Spleen (tissue), 11 donors: ENCODE results near the gene ABCA2. TPM values are rescaled to one million over a fixed set of nuclear protein-coding genes. Genes with fewer than 3 reads are reported as not detected.

Experiments used
- DNase-seq: peaks from one replicate; pipeline ENCODE4 v3.0.0-alpha.2; 2020
- H3K27ac ChIP-seq, 8 donors: fragments of 200-600 bp; sonication (generic) in 7 of 8; 1 replicate in 4 of 8; 2 replicates in 4 of 8; pipeline versions ENCODE4 v1.5.0 to v1.8.0; 2016 to 2021; ENCODE audit warnings: inconsistent platforms in 4 of 8, mild to moderate bottlenecking in 4 of 8, moderate library complexity in 1 of 8
- H3K27me3 ChIP-seq, 7 donors: fragments of 200-600 bp; sonication (generic) in 6 of 7; replicated peaks in 1 of 7; 1 replicate in 4 of 7; 2 replicates in 3 of 7; pipeline versions ENCODE4 v1.5.0 to v1.8.0; 2016 to 2021; ENCODE audit warnings: inconsistent platforms in 3 of 7, mild to moderate bottlenecking in 1 of 7
- H3K36me3 ChIP-seq, 6 donors: fragments of 200-600 bp; sonication (generic) in 5 of 6; 1 replicate in 4 of 6; 2 replicates in 2 of 6; pipeline versions ENCODE4 v1.5.0 to v1.8.0; 2016 to 2021; ENCODE audit warnings: inconsistent platforms in 2 of 6
- H3K4me1 ChIP-seq, 6 donors: fragments of 200-600 bp; sonication (generic) in 5 of 6; 1 replicate in 3 of 6; 2 replicates in 3 of 6; pipeline versions ENCODE4 v1.5.0 to v1.8.0; 2016 to 2021; ENCODE audit warnings: inconsistent platforms in 3 of 6
- H3K4me3 ChIP-seq, 8 donors: fragments of 200-600 bp; sonication (generic) in 7 of 8; 1 replicate in 4 of 8; 2 replicates in 4 of 8; pipeline versions ENCODE4 v1.5.0 to v1.8.0; 2016 to 2021; ENCODE audit warnings: inconsistent platforms in 4 of 8, mild to moderate bottlenecking in 4 of 8, moderate library complexity in 2 of 8
- H3K9me3 ChIP-seq, 8 donors: fragments of 200-600 bp; sonication (generic) in 7 of 8; 1 replicate in 4 of 8; 2 replicates in 4 of 8; pipeline versions ENCODE4 v1.5.0 to v1.8.0; 2016 to 2021; ENCODE audit warnings: inconsistent platforms in 4 of 8
- CTCF ChIP-seq, 11 experiments: fragments of 200-600 bp in 7 of 11; fragments of 450-650 bp in 4 of 11; sonication (generic) in 4 of 11; IDR thresholded peaks in 8 of 11; conservative IDR thresholded peaks in 3 of 11; 1 replicate in 7 of 11; 2 replicates in 4 of 11; pipeline versions ENCODE4 v1.4.0 to v1.8.0; 2016 to 2021; ENCODE audit warnings: antibody characterized with exemption in 11 of 11, inconsistent platforms in 4 of 11, mild to moderate bottlenecking in 1 of 11
- POLR2A ChIP-seq, 3 donors: fragments of 450-650 bp; IDR thresholded peaks; one replicate each; pipeline ENCODE4 v1.5.1; 2017; ENCODE audit warnings: antibody characterized with exemption in 3 of 3, mild to moderate bottlenecking in 1 of 3
- POLR2AphosphoS5 ChIP-seq, 3 donors: sonication (generic); formaldehyde crosslinking; IDR thresholded peaks; one replicate each; pipeline ENCODE4 v1.5.1; 2017; ENCODE audit warnings: antibody characterized with exemption in 3 of 3
- WGBS, 5 donors: extraction: QIAGEN DNeasy Blood & Tissue Kit in 3 of 5; methylation state at CpG; one replicate each; pipeline versions ENCODE4 v1.1.5 to v1.1.7; 2013 to 2018; 5-methylcytosine and 5-hydroxymethylcytosine counted together
- intact Hi-C: fragments of 100-400 bp; cut with DNase I; formaldehyde crosslinking; loops from one replicate; pipeline ENCODE4 v1.15.0; 2023; ENCODE audit warnings: low total_unique reads
- polyA plus RNA-seq, 3 donors: library from polyadenylated mRNA; stranded (reverse); fragments of 200-250 nt; gene quantifications; one replicate each; pipeline ENCODE4 v1.2.1, GENCODE V29; 2013
- total RNA-seq, 7 donors: library from RNA; depleted of rRNA in 3 of 7; stranded (reverse); fragments of >200 nt in 3 of 7; fragmentation: NEBNext Ultra II Directional in 4 of 7; extraction: Animal tissue kit (Norgen Biotek cat#: 25700) in 4 of 7; gene quantifications; one replicate each; pipeline versions ENCODE4 v1.1.0 to v1.2.1, GENCODE V29; 2016 to 2021
- donor health status: healthy with polysubstance abuse.
- donor health status: DM: no; HTN: no; CAD: no; lungs with moderate emphysema.
- donor health status: DM: no; HTN: no; CAD: no.
- donor health status: Bipolar disorder and iron deficiency.
- donor health status: healthy.
- donor health status: DM: no; HTN: no; CAD: no.
- donor health status: DM: yes; HTN: yes; CAD: no.

The ABCA2 gene
- total and polyA plus RNA-seq, 10 donors, result 11.9 to 97.5 (median 53.2) TPM

- intact Hi-C loops, result no loop called here
- peak overlapping the region in 7 of 8 donors; percentile 9 to 80 (median 57) for H3K27ac ChIP-seq
- TF ChIP-seq CTCF (IDR thresholded peaks at IDR 0.05 in 8 of 11, conservative IDR thresholded peaks at IDR 0.05 in 3 of 11) (no peak), POLR2AphosphoS5 (IDR thresholded peaks at IDR 0.05) (no peak), POLR2A (IDR thresholded peaks at IDR 0.05) (no peak)
- H3K4me1 ChIP-seq, result peaks cover 6 to 66% (median 36%) of the 10 kb centered on the region in 6 donors
- WGBS, 5 donors, result 86 to 94% (median 90%) methylated on average over 7 to 15 of the region's 15 CpGs
- no peaks in the 10 kb centered on the region for H3K36me3 ChIP-seq
- no peaks in the 10 kb centered on the region for H3K9me3 ChIP-seq
- H3K4me3 ChIP-seq, result no peak overlapping the region
- H3K27me3 ChIP-seq, result no peaks in the 10 kb centered on the region
- DNase-seq, result no peak
Observed at GRCh38 chr9:136960938-136961275, 67.1 kb downstream of the ABCA2 start.

- no peaks in the 10 kb centered on the region for H3K36me3 ChIP-seq
- no peak overlapping the region for H3K4me3 ChIP-seq
- H3K27me3 ChIP-seq, result no peaks in the 10 kb centered on the region
- TF ChIP-seq CTCF (IDR thresholded peaks at IDR 0.05 in 8 of 11, conservative IDR thresholded peaks at IDR 0.05 in 3 of 11) (no peak), POLR2A (IDR thresholded peaks at IDR 0.05) (no peak), POLR2AphosphoS5 (IDR thresholded peaks at IDR 0.05) (no peak)
- H3K9me3 ChIP-seq, result no peaks in the 10 kb centered on the region
- no peak for DNase-seq
- intact Hi-C loops, result no loop called here
- 70 to 80% (median 79%) methylated on average over 17 to 19 of the region's 19 CpGs for WGBS, 5 donors
- H3K27ac ChIP-seq, result peak overlapping the region in 6 of 8 donors; percentile 9 to 80 (median 69)
- peaks cover 5 to 61% (median 32%) of the 10 kb centered on the region in 6 donors for H3K4me1 ChIP-seq
Observed at GRCh38 chr9:136960212-136960937, 67.7 kb downstream of the ABCA2 start.

- Histone ChIP-seq H3K27me3 (no peaks in the 10 kb centered on the region), H3K4me1 (peaks cover 0 to 49% (median 23%) of the 10 kb centered on the region in 6 donors), H3K4me3 (no peak overlapping the region), H3K27ac (peak overlapping the region in 7 of 8 donors; percentile 4 to 80 (median 67)), H3K9me3 (no peaks in the 10 kb centered on the region), H3K36me3 (no peaks in the 10 kb centered on the region)
- peak in 1 of 3 donors; percentile 20 for TF ChIP-seq POLR2AphosphoS5 (IDR thresholded peaks at IDR 0.05)
- TF ChIP-seq CTCF (IDR thresholded peaks at IDR 0.05 in 8 of 11, conservative IDR thresholded peaks at IDR 0.05 in 3 of 11), result no peak
- TF ChIP-seq POLR2A (IDR thresholded peaks at IDR 0.05), result no peak
- no peak for DNase-seq
- intact Hi-C loops, result no loop called here
- WGBS, 5 donors, result 85 to 95% (median 92%) methylated on average over 13 to 28 of the region's 28 CpGs
Observed at GRCh38 chr9:136958898-136959850, 68.9 kb downstream of the ABCA2 start.

- TF ChIP-seq POLR2A (IDR thresholded peaks at IDR 0.05) (no peak), CTCF (IDR thresholded peaks at IDR 0.05 in 8 of 11, conservative IDR thresholded peaks at IDR 0.05 in 3 of 11) (no peak), POLR2AphosphoS5 (IDR thresholded peaks at IDR 0.05) (no peak)
- Histone ChIP-seq H3K4me1 (peaks cover 0 to 50% (median 21%) of the 10 kb centered on the region in 6 donors), H3K27ac (peak overlapping the region in 4 of 8 donors; percentile 67 to 80 (median 75)), H3K27me3 (no peaks in the 10 kb centered on the region), H3K9me3 (no peaks in the 10 kb centered on the region), H3K36me3 (no peaks in the 10 kb centered on the region), H3K4me3 (no peak overlapping the region)
- no peak for DNase-seq
- intact Hi-C loops, result no loop called here
- WGBS, 5 donors, result 88 to 97% (median 95%) methylated on average over 7 of the region's 7 CpGs
Observed at GRCh38 chr9:136958473-136958872, 69.6 kb downstream of the ABCA2 start.
